ENCODE data around the gene MAP2K3.

The MAP2K3 gene

GRCh38 chr17:21243516-21244303 lies 40.8 kb upstream of the MAP2K3 start:
- H3K27ac ChIP-seq: no peak overlapping the region
- no peaks in the 10 kb centered on the region for H3K9me3 ChIP-seq (ENCODE audit: low read depth, low read length)
- no peak for DNase-seq (ENCODE audit: low read depth, low spot score)
- no peak overlapping the region for H3K9ac ChIP-seq (ENCODE audit: insufficient read length)
- H3K36me3 ChIP-seq (ENCODE audit: insufficient read depth, low read length): no peaks in the 10 kb centered on the region
- no peak for TF ChIP-seq FOXP2 (optimal IDR thresholded peaks at IDR 0.05; ENCODE audit: control extremely low read depth, extremely low read length, insufficient read depth)
- no peak for TF ChIP-seq POLR2AphosphoS5 (IDR thresholded peaks at IDR 0.05; ENCODE audit: borderline replicate concordance, low read depth, low read length)
- no peak overlapping the region for H3K4me3 ChIP-seq

GRCh38 chr17:21245639-21246084 lies 38.8 kb upstream of the MAP2K3 start:
- Histone ChIP-seq H3K9me3 (ENCODE audit: low read depth, low read length) (no peaks in the 10 kb centered on the region), H3K27ac (no peak overlapping the region), H3K36me3 (ENCODE audit: insufficient read depth, low read length) (no peaks in the 10 kb centered on the region), H3K4me3 (no peak overlapping the region), H3K9ac (ENCODE audit: insufficient read length) (no peak overlapping the region)
- TF ChIP-seq POLR2AphosphoS5 (IDR thresholded peaks at IDR 0.05; ENCODE audit: borderline replicate concordance, low read depth, low read length): no peak
- no peak for TF ChIP-seq FOXP2 (optimal IDR thresholded peaks at IDR 0.05; ENCODE audit: control extremely low read depth, extremely low read length, insufficient read depth)
- TF ChIP-seq EZH2 (IDR thresholded peaks at IDR 0.05): no peak
- DNase-seq (ENCODE audit: low read depth, low spot score): no peak

GRCh38 chr17:21246698-21247097 lies 37.8 kb upstream of the MAP2K3 start:
- TF ChIP-seq EZH2 (IDR thresholded peaks at IDR 0.05) (no peak), FOXP2 (optimal IDR thresholded peaks at IDR 0.05; ENCODE audit: control extremely low read depth, extremely low read length, insufficient read depth) (no peak), POLR2AphosphoS5 (IDR thresholded peaks at IDR 0.05; ENCODE audit: borderline replicate concordance, low read depth, low read length) (no peak)
- H3K9ac ChIP-seq (ENCODE audit: insufficient read length): no peak overlapping the region
- DNase-seq (ENCODE audit: low read depth, low spot score): no peak
- no peak overlapping the region for H3K27ac ChIP-seq
- no peak overlapping the region for H3K4me3 ChIP-seq
- no peaks in the 10 kb centered on the region for H3K9me3 ChIP-seq (ENCODE audit: low read depth, low read length)
- no peaks in the 10 kb centered on the region for H3K36me3 ChIP-seq (ENCODE audit: insufficient read depth, low read length)

- no peak overlapping the region for H3K27ac ChIP-seq
- no peaks in the 10 kb centered on the region for H3K9me3 ChIP-seq (ENCODE audit: low read depth, low read length)
- no peak for TF ChIP-seq POLR2AphosphoS5 (IDR thresholded peaks at IDR 0.05; ENCODE audit: borderline replicate concordance, low read depth, low read length)
- TF ChIP-seq FOXP2 (optimal IDR thresholded peaks at IDR 0.05; ENCODE audit: control extremely low read depth, extremely low read length, insufficient read depth): no peak
- TF ChIP-seq EZH2 (IDR thresholded peaks at IDR 0.05): no peak
Measured at GRCh38 chr17:21247552-21248258, 36.8 kb upstream of the MAP2K3 start.

GRCh38 chr17:21248500-21248899 lies 36.0 kb upstream of the MAP2K3 start:
- H3K27ac ChIP-seq: no peak overlapping the region
- H3K36me3 ChIP-seq (ENCODE audit: insufficient read depth, low read length): no peaks in the 10 kb centered on the region
- no peak for TF ChIP-seq EZH2 (IDR thresholded peaks at IDR 0.05)
- no peak for TF ChIP-seq FOXP2 (optimal IDR thresholded peaks at IDR 0.05; ENCODE audit: control extremely low read depth, extremely low read length, insufficient read depth)
- TF ChIP-seq POLR2AphosphoS5 (IDR thresholded peaks at IDR 0.05; ENCODE audit: borderline replicate concordance, low read depth, low read length): no peak
- H3K9me3 ChIP-seq (ENCODE audit: low read depth, low read length): no peaks in the 10 kb centered on the region
- no peak overlapping the region for H3K9ac ChIP-seq (ENCODE audit: insufficient read length)
- no peak for DNase-seq (ENCODE audit: low read depth, low spot score)
- H3K4me3 ChIP-seq: no peak overlapping the region

More at GRCh38 chr17:21247552-21248258, 36.8 kb upstream of the MAP2K3 start:
- Histone ChIP-seq H3K4me3 (no peak overlapping the region), H3K36me3 (ENCODE audit: insufficient read depth, low read length) (no peaks in the 10 kb centered on the region), H3K9ac (ENCODE audit: insufficient read length) (no peak overlapping the region)
- DNase-seq (ENCODE audit: low read depth, low spot score): no peak

- Histone ChIP-seq H3K27ac (no peak overlapping the region), H3K9ac (ENCODE audit: insufficient read length) (no peak overlapping the region), H3K36me3 (ENCODE audit: insufficient read depth, low read length) (no peaks in the 10 kb centered on the region), H3K4me3 (no peak overlapping the region), H3K9me3 (ENCODE audit: low read depth, low read length) (no peaks in the 10 kb centered on the region)
- no peak for TF ChIP-seq EZH2 (IDR thresholded peaks at IDR 0.05)
- TF ChIP-seq POLR2AphosphoS5 (IDR thresholded peaks at IDR 0.05; ENCODE audit: borderline replicate concordance, low read depth, low read length): no peak
- TF ChIP-seq FOXP2 (optimal IDR thresholded peaks at IDR 0.05; ENCODE audit: control extremely low read depth, extremely low read length, insufficient read depth): no peak
- DNase-seq (ENCODE audit: low read depth, low spot score): no peak
Measured at GRCh38 chr17:21249086-21249795, 35.3 kb upstream of the MAP2K3 start.

GRCh38 chr17:21249920-21250703 lies 34.4 kb upstream of the MAP2K3 start:
- Histone ChIP-seq H3K27ac (no peak overlapping the region), H3K9me3 (ENCODE audit: low read depth, low read length) (no peaks in the 10 kb centered on the region), H3K9ac (ENCODE audit: insufficient read length) (no peak overlapping the region), H3K36me3 (ENCODE audit: insufficient read depth, low read length) (no peaks in the 10 kb centered on the region), H3K4me3 (no peak overlapping the region)
- no peak for DNase-seq (ENCODE audit: low read depth, low spot score)
- TF ChIP-seq POLR2AphosphoS5 (IDR thresholded peaks at IDR 0.05; ENCODE audit: borderline replicate concordance, low read depth, low read length): no peak
- TF ChIP-seq EZH2 (IDR thresholded peaks at IDR 0.05): no peak
- no peak for TF ChIP-seq FOXP2 (optimal IDR thresholded peaks at IDR 0.05; ENCODE audit: control extremely low read depth, extremely low read length, insufficient read depth)
